Anterior cingulate cortex (tissue), 58 donors: ENCODE results near the gene NEK1.
"Not testable (repeated sequence)": the region's sequence is repeated elsewhere in the genome, so short reads cannot be mapped to it uniquely, and the experiment has no call there.

Source experiments
- DNase-seq, 58 donors: peaks; one replicate each; lab custom pipeline; 2025; lab: John Stamatoyannopoulos, UW

Gene NEK1

GRCh38 chr4:169604903-169605331 lies 7.5 kb downstream of the NEK1 start:
- DNase-seq: no peak

DNA sequence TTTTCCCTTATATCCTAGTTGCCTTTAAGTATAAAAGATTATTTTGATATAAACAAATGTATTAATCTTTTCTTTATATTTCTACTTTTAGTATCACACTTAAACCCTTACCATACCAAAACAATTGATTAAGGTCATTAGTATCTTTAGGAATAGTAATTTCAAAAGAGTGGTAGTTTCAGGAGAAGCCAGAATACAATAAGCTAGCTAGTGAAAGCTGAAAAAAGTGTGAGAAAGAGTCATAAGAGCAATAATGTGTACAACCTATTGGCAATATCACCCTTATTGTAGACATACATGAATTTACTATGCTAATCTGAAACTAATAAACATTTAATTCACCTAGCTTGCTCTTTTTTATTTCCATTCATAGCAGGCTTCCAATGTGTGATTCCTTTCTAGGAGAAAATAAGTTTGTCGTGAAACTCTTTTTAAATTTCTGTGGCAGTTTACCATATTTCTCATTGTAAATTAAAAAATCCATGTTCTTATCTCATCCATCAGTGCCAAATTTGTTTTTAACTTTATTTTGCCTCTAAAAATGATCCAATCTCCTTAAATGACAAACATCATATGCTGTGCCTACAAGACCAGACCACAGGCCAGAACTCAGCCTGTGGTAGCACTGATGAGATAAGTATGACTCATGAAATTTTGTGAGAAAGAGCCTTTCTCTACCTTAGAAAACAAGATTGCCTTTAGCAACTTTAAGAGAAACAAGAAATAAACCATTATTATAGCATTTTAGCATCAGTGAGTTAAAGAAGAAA lies 8.1 kb downstream of the NEK1 start:
- DNase-seq: peak in 1 of 58 donors; percentile 10

GRCh38 chr4:169603312-169603711 lies 9.1 kb downstream of the NEK1 start:
- DNase-seq: no peak

DNA sequence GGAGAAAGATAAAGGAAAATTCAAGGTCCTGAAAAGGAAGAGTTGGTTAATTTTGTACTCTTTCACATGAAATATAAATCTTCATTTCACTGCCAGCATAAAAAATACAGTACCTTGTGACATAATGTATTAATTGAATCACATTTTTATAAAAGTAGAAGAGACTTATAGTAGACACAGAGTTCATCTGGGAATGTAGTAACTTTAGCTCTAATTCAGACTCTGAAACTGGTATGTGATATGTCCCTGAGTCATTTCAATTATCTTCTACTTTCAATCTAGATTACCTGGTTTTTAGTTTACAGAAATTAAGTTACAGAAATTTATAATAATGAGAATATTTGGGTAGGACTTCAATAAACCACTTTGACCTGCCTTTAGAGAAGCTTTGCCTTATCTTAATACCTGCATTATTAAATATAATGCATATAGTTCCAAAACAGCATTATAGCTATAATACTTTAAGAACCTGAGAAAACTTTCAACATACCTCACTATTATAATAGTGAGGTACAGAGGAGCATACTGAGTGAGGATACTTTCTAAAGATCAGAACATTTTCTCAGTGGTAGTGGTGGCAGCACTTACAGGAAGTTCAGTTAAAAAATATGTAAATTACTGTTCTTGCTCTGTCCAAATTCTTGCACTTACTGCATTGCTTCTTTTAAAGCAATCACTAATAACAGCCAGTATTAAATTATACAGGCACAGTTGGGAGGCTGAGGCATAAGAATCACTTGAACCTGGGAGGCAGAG lies 11.2 kb downstream of the NEK1 start:
- DNase-seq: no peak

DNA sequence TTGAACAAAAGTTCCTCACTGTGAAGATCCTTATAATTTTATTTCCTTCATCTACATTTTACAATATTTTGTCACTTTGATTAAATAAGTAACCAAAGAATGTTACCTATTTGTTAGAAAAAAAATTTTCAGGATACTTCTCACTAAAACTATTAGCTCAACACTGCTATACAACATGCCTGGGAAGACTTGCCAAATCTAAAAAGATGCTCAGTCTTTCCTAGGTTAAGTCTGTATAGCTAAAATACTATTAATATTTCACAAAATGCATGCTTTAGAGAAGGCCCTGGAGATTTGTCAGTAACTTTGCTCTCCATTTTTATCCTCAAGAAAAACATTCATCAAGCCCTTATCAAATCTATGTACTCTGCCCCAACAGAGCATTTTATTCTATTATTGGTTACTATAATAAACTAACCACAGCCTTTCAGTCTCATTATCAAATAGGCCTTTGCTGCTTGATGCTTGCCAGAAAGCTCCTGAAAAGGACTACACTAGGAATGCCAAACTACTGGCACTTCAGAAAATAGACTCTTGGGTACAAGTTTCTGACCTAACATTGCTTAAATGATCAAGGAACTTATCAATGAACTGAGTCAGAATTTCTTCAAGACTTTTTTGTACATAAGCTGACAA lies 17.7 kb downstream of the NEK1 start:
- no peak for DNase-seq

- DNase-seq: no peak
Measured at GRCh38 chr4:169593050-169593560, 19.3 kb downstream of the NEK1 start.

DNA sequence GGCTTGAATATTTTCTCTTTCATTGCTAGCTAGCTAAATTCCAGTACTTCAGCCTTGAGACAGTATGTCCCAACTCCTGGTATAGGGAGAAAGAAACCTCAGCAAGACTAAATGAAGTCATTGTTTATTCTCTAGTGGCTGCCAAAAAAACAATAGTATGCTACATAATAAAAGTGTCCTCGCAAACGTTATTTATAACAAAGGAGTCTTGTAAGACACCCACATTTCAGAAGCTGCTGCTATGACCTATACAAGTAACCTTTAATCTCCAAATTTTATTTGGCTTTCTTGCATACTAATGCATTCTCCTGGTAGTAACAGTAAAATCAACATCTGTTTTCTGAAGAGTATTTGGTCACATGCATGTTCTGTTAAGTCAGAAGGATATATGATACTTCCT lies 28.8 kb downstream of the NEK1 start:
- no peak for DNase-seq

GRCh38 chr4:169582706-169583105 lies 29.7 kb downstream of the NEK1 start:
- no peak for DNase-seq

DNA sequence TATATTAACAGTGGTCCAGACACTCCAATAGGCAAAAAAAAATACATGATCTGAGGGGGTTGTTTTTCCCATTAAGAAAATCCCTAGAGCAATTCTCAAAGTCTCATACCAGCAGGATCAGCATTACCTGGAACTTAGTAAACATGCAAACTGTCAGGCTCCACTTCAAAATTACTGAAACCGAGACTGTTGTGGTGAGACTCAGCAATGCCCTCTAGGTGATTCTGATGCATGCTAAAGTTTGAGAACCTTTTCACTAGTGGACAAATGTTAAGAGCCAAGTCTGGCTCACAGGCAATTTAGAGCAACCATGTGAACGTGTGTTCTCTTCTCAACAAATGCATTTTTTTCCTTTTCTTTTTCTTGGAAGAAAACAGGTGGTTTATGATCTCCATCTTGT lies 30.2 kb downstream of the NEK1 start:
- DNase-seq: no peak

DNA sequence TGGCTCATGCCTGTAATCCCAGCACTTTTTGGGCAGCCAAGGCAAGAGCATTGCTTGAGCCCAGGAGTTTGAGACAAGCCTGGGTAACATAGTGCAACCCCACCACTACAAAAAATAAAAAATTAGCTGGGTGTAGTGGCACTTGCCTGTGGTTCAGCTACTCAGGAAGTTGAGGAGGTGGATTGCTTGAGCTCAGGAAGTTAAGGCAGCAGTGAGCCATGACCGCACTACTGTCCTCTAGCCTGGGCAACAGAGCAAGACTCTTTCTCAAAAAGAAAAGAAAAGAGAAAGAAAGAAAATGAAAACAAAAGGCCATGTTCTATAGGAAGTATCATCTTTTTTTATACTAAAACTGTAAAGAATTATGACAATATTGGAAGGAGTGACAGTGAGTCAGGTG lies 38.5 kb downstream of the NEK1 start:
- no peak for DNase-seq

DNA sequence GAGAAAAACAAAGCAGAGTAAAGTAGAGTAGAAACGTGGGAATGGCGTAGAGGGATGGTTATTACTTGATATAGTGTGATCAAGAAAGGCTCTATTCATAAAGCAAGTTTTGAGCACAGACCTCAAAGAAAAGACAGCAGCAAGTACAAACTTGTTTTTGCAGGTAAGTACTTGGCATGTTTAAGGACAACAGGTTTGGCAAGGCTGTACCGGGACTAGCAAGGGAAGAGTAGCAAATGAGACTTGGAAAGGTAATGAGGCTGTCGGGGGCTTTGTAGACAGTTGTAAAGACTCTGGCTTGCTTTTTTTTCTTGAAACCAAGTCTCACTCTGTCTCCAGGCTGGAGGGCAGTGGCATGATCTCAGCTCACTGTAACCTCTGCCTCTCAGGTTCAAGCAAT lies 40.9 kb downstream of the NEK1 start:
- no peak for DNase-seq

DNA sequence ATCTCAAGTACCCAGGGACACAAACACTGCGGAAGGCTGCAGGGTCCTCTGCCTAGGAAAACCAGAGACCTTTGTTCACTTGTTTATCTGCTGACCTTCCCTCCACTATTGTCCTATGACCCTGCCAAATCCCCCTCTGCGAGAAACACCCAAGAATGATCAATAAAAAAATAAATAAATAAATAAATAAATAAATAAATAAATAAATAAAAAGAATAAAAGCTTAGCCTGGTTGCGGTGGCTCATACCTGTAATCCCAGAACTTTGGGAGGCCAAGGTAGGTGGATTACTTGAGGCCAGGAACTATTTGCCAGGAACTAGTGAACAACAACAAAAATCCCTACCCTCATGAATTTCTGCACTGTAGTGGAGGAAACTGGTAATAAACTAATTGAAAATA lies 41.4 kb downstream of the NEK1 start:
- DNase-seq: not testable (repeated sequence)

- DNase-seq: not testable (repeated sequence)
Measured at GRCh38 chr4:169570266-169570665, 42.1 kb downstream of the NEK1 start.

GRCh38 chr4:169569188-169569587 lies 43.2 kb downstream of the NEK1 start:
- DNase-seq: not testable (repeated sequence)

GRCh38 chr4:169567916-169568315 lies 44.5 kb downstream of the NEK1 start:
- DNase-seq: no peak

- DNase-seq: peak in 9 of 58 donors; percentile 2 to 34 (median 7)
Measured at GRCh38 chr4:169566021-169566818, 46.2 kb downstream of the NEK1 start.

DNA sequence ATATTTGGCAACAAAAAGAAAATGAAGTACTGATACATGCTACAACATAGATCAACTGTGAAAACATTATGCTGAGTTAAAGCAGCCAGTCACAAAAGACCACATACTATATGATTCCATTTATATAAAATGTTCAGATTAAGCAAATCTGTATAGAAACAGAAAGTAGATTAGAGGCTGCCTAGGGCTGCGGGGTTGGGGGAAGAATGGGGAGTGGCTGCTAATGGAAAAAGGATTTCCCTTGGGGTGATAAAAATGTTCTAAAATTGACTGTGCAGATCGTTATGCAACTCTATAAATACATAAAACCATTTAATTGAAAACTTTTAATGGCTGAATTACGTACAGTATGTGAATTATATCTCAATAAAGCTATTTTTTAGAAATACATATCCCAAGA lies 46.8 kb downstream of the NEK1 start:
- DNase-seq: no peak

- DNase-seq: no peak
Measured at GRCh38 chr4:169557061-169557636, 55.2 kb downstream of the NEK1 start.

- not testable (repeated sequence) for DNase-seq
Measured at GRCh38 chr4:169546548-169546947, 65.8 kb downstream of the NEK1 start.

DNA sequence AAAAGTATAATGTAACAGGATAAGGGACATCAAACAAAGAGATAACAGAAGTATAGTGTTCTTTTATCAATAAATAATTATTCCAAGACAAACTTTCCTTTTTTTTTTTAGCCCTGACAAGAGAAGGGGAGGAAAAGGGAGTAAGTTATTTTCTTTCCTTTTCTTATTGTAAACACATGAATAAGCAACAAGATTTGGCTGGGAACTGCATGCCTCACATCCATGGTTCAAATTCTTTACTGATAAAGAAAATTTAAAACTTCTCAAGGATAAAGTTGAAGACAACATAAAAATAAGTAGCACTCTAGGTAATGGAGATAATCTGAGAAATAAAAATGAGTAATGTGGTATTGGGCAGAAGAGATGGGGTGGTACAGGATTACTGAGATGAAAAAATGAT lies 71.6 kb downstream of the NEK1 start:
- no peak for DNase-seq
